ENCODE results near the gene AQR.

- TF ChIP-seq, protein P1, sequence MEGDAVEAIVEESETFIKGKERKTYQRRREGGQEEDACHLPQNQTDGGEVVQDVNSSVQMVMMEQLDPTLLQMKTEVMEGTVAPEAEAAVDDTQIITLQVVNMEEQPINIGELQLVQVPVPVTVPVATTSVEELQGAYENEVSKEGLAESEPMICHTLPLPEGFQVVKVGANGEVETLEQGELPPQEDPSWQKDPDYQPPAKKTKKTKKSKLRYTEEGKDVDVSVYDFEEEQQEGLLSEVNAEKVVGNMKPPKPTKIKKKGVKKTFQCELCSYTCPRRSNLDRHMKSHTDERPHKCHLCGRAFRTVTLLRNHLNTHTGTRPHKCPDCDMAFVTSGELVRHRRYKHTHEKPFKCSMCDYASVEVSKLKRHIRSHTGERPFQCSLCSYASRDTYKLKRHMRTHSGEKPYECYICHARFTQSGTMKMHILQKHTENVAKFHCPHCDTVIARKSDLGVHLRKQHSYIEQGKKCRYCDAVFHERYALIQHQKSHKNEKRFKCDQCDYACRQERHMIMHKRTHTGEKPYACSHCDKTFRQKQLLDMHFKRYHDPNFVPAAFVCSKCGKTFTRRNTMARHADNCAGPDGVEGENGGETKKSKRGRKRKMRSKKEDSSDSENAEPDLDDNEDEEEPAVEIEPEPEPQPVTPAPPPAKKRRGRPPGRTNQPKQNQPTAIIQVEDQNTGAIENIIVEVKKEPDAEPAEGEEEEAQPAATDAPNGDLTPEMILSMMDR (IDR thresholded peaks at IDR 0.05; ENCODE audit: low read depth, low read length, poor library complexity, severe bottlenecking) = no peak
- no peak for TF ChIP-seq EZH2phosphoT487 (IDR thresholded peaks at IDR 0.05; ENCODE audit: borderline replicate concordance, low read length)
Observed at GRCh38 chr15:34994925-34995324, 25.4 kb upstream of the AQR start.
